ENCODE results near the gene PHOSPHO2. TPM values are rescaled to one million over a fixed set of nuclear protein-coding genes. Genes with fewer than 3 reads are reported as not detected.
"Not testable (repeated sequence)": the region's sequence is repeated elsewhere in the genome, so short reads cannot be mapped to it uniquely, and the experiment has no call there.

PHOSPHO2 gene
- total RNA-seq, 1 donor from 2014 or later: 13.1 TPM

DNA sequence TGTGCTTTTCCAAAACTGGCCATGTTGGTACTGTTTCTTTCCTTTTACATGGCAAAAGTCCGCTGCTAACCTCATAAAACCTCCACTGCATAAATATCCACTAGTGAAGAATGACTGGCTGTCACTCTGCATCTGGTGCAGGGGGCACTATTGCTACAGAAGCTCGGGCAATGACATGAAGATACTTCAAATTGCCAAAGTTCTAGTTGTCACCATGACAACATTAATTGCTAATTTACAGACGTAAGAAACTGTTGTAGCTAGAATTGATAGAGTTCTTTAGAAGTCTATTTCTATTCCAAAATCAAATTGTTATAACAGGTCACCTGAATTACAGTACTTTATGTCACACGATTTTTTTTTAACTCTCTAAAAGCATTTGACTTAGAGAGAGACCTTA, 909 bp upstream of the PHOSPHO2 start:
- Mint-ChIP-seq H3K4me1 (peaks cover 14% of the 10 kb centered on the region), H3K27me3 (ENCODE audit: low read depth) (peaks cover 11% of the 10 kb centered on the region), H3K36me3 (peaks cover 4% of the 10 kb centered on the region), H3K27ac (peak overlapping the region; percentile 98), H3K4me3 (peak overlapping the region; percentile 88), H3K9me3 (peaks cover 20% of the 10 kb centered on the region)
- TF ChIP-seq CTCF (IDR thresholded peaks at IDR 0.05; ENCODE audit: unreplicated experiment): no peak
- DNase-seq (ENCODE audit: low spot score in 2 of 2, unreplicated experiment in 2 of 2): no peak

GRCh38 chr2:169694894-169695260, 608 bp downstream of the PHOSPHO2 start:
- peaks cover 11% of the 10 kb centered on the region for H3K27me3 Mint-ChIP-seq (ENCODE audit: low read depth)
- peaks cover 14% of the 10 kb centered on the region for H3K4me1 Mint-ChIP-seq
- peak overlapping the region; percentile 88 for H3K4me3 Mint-ChIP-seq
- TF ChIP-seq CTCF (IDR thresholded peaks at IDR 0.05; ENCODE audit: unreplicated experiment): no peak
- H3K27ac Mint-ChIP-seq: peak overlapping the region; percentile 98
- peaks cover 11% of the 10 kb centered on the region for H3K9me3 Mint-ChIP-seq
- DNase-seq (ENCODE audit: low spot score in 2 of 2, unreplicated experiment in 2 of 2): no peak
- peaks cover 12% of the 10 kb centered on the region for H3K36me3 Mint-ChIP-seq

GRCh38 chr2:169696381-169696780, 2.1 kb downstream of the PHOSPHO2 start:
- H3K36me3 Mint-ChIP-seq: peaks cover 19% of the 10 kb centered on the region
- peaks cover 14% of the 10 kb centered on the region for H3K4me1 Mint-ChIP-seq
- no peak overlapping the region for H3K4me3 Mint-ChIP-seq
- peaks cover 4% of the 10 kb centered on the region for H3K9me3 Mint-ChIP-seq
- peaks cover 6% of the 10 kb centered on the region for H3K27me3 Mint-ChIP-seq (ENCODE audit: low read depth)
- no peak for TF ChIP-seq CTCF (IDR thresholded peaks at IDR 0.05; ENCODE audit: unreplicated experiment)
- no peak for DNase-seq (ENCODE audit: low spot score in 2 of 2, unreplicated experiment in 2 of 2)
- no peak overlapping the region for H3K27ac Mint-ChIP-seq

DNA sequence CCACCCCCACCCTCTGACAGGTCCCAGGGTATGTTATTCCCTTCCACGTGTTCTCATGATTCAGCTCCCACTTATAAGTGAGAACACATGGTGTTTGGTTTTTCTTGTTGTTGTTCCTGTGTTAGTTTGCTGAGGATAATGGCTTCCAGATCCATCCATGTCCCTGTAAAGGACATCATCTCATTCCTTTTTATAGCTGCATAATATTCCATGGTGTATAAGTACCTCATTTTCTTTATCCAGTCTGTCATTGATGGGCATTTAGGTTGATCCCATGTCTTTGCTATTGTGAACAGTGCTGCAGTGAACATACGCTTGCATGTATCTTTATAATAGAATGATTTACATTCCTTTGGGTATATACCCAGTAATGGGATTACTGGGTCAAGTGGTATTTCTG, 4.9 kb downstream of the PHOSPHO2 start:
- H3K9me3 Mint-ChIP-seq; H3K27me3 Mint-ChIP-seq (ENCODE audit: low read depth); H3K27ac Mint-ChIP-seq; DNase-seq (ENCODE audit: low spot score in 2 of 2, unreplicated experiment in 2 of 2); H3K4me1 Mint-ChIP-seq; H3K4me3 Mint-ChIP-seq: not testable (repeated sequence)
- peaks cover 26% of the 10 kb centered on the region for H3K36me3 Mint-ChIP-seq

DNA sequence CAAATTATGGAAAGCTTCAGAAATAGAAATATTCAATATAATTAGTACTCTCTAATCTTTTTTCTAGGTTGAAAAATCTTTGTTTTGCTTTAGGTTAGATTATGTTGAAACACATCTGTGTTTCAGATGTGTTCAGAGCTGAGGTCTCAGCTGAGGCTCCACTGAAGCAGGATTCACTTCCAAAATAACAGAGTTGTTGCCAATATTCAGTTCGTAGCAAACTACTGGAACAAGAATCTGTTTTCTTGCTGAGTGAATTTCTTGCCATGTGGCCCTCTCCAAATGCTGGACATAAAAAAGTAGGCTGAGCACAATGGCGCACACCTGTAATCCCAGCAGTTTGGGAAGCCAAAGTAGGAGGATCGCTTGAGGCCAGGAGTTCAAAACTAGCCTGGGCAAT, 8.7 kb downstream of the PHOSPHO2 start:
- Mint-ChIP-seq H3K36me3 (peaks cover 30% of the 10 kb centered on the region), H3K4me3 (no peak overlapping the region), H3K4me1 (no peaks in the 10 kb centered on the region), H3K27me3 (ENCODE audit: low read depth) (no peaks in the 10 kb centered on the region), H3K27ac (no peak overlapping the region), H3K9me3 (peaks cover 3% of the 10 kb centered on the region)
- TF ChIP-seq CTCF (IDR thresholded peaks at IDR 0.05; ENCODE audit: unreplicated experiment): no peak
- no peak for DNase-seq (ENCODE audit: low spot score in 2 of 2, unreplicated experiment in 2 of 2)

DNA sequence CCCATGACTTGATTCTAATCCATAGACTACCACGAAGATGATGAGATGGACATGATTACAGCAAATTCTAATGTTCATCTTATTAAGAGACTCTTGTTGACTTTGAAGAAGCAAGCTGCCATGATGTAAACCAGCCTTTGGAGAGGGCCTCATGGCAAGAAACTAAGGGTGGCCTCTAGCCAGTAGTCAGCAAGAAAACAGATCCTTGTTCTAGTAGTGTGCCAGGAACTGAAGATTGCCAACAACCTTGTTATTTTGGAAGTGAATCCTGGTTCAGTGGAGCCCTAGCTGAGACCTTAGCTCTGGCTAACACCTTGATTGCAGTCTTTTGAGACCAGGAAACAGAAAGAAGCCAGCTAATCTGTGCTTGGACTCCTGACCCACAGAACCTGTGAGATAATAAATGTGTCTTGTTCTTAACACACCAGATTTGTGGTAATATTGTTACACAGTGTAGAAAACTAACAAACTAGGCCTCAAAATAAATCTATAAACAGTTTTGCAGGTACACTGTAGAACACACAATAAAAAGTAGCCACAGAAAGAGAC, 10.0 kb downstream of the PHOSPHO2 start:
- no peaks in the 10 kb centered on the region for H3K4me1 Mint-ChIP-seq

More for the DNA sequence above, 10.0 kb downstream of the PHOSPHO2 start:
- Mint-ChIP-seq H3K4me3 (no peak overlapping the region), H3K27me3 (ENCODE audit: low read depth) (no peaks in the 10 kb centered on the region), H3K36me3 (peaks cover 25% of the 10 kb centered on the region), H3K9me3 (peaks cover 3% of the 10 kb centered on the region), H3K27ac (no peak overlapping the region)
- TF ChIP-seq CTCF (IDR thresholded peaks at IDR 0.05; ENCODE audit: unreplicated experiment): no peak
- DNase-seq (ENCODE audit: low spot score in 2 of 2, unreplicated experiment in 2 of 2): no peak

All from mesothelial cell of epicardium (in vitro differentiated cells).